Measurements from ENCODE around the gene FAM156B. TPM values are rescaled to one million over a fixed set of nuclear protein-coding genes. Genes with fewer than 3 reads are reported as not detected.
"Not testable (repeated sequence)": the region's sequence is repeated elsewhere in the genome, so short reads cannot be mapped to it uniquely, and the experiment has no call there.

Gene FAM156B
- total RNA-seq = 18.6 and 24.1 TPM in 2 replicates

- DNase-seq (ENCODE audit: low spot score); H3K9me3 Mint-ChIP-seq; H3K36me3 Mint-ChIP-seq (ENCODE audit: low read depth); H3K27ac Mint-ChIP-seq; H3K27me3 Mint-ChIP-seq (ENCODE audit: insufficient read depth); H3K4me1 Mint-ChIP-seq (ENCODE audit: low read depth); intact Hi-C loops (cut with micrococcal nuclease); H3K4me3 Mint-ChIP-seq: not testable (repeated sequence)
Observed at GRCh38 chrX:52896855-52897709, at the start of gene FAM156B. Gene FAM156B (plus strand): TSS chrX:52897330. CDS start chrX:52907226, 9,896 bp downstream.

GRCh38 chrX:52852110-52852860, 44.8 kb upstream of the FAM156B start:
- H3K27ac Mint-ChIP-seq = no peak overlapping the region
- no peak overlapping the region for H3K4me3 Mint-ChIP-seq
- intact Hi-C loops (cut with micrococcal nuclease) = no loop called here
- DNase-seq (ENCODE audit: low spot score) = no peak
- no peaks in the 10 kb centered on the region for H3K4me1 Mint-ChIP-seq (ENCODE audit: low read depth)
- H3K9me3 Mint-ChIP-seq = no peaks in the 10 kb centered on the region
- H3K36me3 Mint-ChIP-seq (ENCODE audit: low read depth) = no peaks in the 10 kb centered on the region
- H3K27me3 Mint-ChIP-seq (ENCODE audit: insufficient read depth) = peaks cover 2% of the 10 kb centered on the region

- H3K27me3 Mint-ChIP-seq (ENCODE audit: insufficient read depth); H3K4me1 Mint-ChIP-seq (ENCODE audit: low read depth); H3K9me3 Mint-ChIP-seq; H3K27ac Mint-ChIP-seq; intact Hi-C loops (cut with micrococcal nuclease); H3K4me3 Mint-ChIP-seq; DNase-seq (ENCODE audit: low spot score); H3K36me3 Mint-ChIP-seq (ENCODE audit: low read depth): not testable (repeated sequence)
Observed at GRCh38 chrX:52856991-52857525, 40.1 kb upstream of the FAM156B start.

GRCh38 chrX:52865343-52865998, 31.7 kb upstream of the FAM156B start:
- intact Hi-C loops (cut with micrococcal nuclease) = no loop called here
- Mint-ChIP-seq H3K4me3 (no peak overlapping the region), H3K36me3 (ENCODE audit: low read depth) (no peaks in the 10 kb centered on the region), H3K4me1 (ENCODE audit: low read depth) (no peaks in the 10 kb centered on the region), H3K9me3 (no peaks in the 10 kb centered on the region), H3K27me3 (ENCODE audit: insufficient read depth) (peaks cover 8% of the 10 kb centered on the region), H3K27ac (no peak overlapping the region)
- no peak for DNase-seq (ENCODE audit: low spot score)

GRCh38 chrX:52867610-52868348, 29.4 kb upstream of the FAM156B start, which contains the start of gene XAGE3:
Gene XAGE3 (minus strand): TSS chrX:52868083. CDS start chrX:52867133, 950 bp downstream.
- Mint-ChIP-seq H3K4me3 (no peak within 1 kb of the TSS), H3K9me3 (no peaks in the 10 kb centered on the region)
- intact Hi-C loops (cut with micrococcal nuclease) = no loop called here

GRCh38 chrX:52870046-52870445, 27.1 kb upstream of the FAM156B start:
- no peak for DNase-seq (ENCODE audit: low spot score)
- H3K4me1 Mint-ChIP-seq (ENCODE audit: low read depth) = no peaks in the 10 kb centered on the region
- no peaks in the 10 kb centered on the region for H3K9me3 Mint-ChIP-seq
- no peak overlapping the region for H3K4me3 Mint-ChIP-seq
- H3K27ac Mint-ChIP-seq = no peak overlapping the region
- H3K27me3 Mint-ChIP-seq (ENCODE audit: insufficient read depth) = peaks cover 7% of the 10 kb centered on the region
- H3K36me3 Mint-ChIP-seq (ENCODE audit: low read depth) = no peaks in the 10 kb centered on the region
- intact Hi-C loops (cut with micrococcal nuclease) = no loop called here

More at GRCh38 chrX:52867610-52868348, 29.4 kb upstream of the FAM156B start, which contains the start of gene XAGE3:
- Mint-ChIP-seq H3K36me3 (ENCODE audit: low read depth) (no peaks in the 10 kb centered on the region), H3K27me3 (ENCODE audit: insufficient read depth) (peaks cover 8% of the 10 kb centered on the region), H3K4me1 (ENCODE audit: low read depth) (no peaks in the 10 kb centered on the region), H3K27ac (no peak within 1 kb of the TSS)
- no peak for DNase-seq (ENCODE audit: low spot score)

GRCh38 chrX:52873825-52874224, 23.3 kb upstream of the FAM156B start:
- intact Hi-C loops (cut with micrococcal nuclease); H3K27me3 Mint-ChIP-seq (ENCODE audit: insufficient read depth); H3K36me3 Mint-ChIP-seq (ENCODE audit: low read depth); H3K4me3 Mint-ChIP-seq; H3K9me3 Mint-ChIP-seq; H3K4me1 Mint-ChIP-seq (ENCODE audit: low read depth); H3K27ac Mint-ChIP-seq; DNase-seq (ENCODE audit: low spot score): not testable (repeated sequence)

- H3K27ac Mint-ChIP-seq = no peak overlapping the region
- no peak for DNase-seq (ENCODE audit: low spot score)
- no peak overlapping the region for H3K4me3 Mint-ChIP-seq
- no peaks in the 10 kb centered on the region for H3K36me3 Mint-ChIP-seq (ENCODE audit: low read depth)
- peaks cover 5% of the 10 kb centered on the region for H3K27me3 Mint-ChIP-seq (ENCODE audit: insufficient read depth)
- H3K9me3 Mint-ChIP-seq = no peaks in the 10 kb centered on the region
- intact Hi-C loops (cut with micrococcal nuclease) = no loop called here
- no peaks in the 10 kb centered on the region for H3K4me1 Mint-ChIP-seq (ENCODE audit: low read depth)
Observed at GRCh38 chrX:52874661-52875060, 22.5 kb upstream of the FAM156B start.

GRCh38 chrX:52875436-52875835, 21.7 kb upstream of the FAM156B start:
- DNase-seq (ENCODE audit: low spot score); intact Hi-C loops (cut with micrococcal nuclease); H3K27me3 Mint-ChIP-seq (ENCODE audit: insufficient read depth); H3K4me3 Mint-ChIP-seq; H3K27ac Mint-ChIP-seq; H3K4me1 Mint-ChIP-seq (ENCODE audit: low read depth); H3K36me3 Mint-ChIP-seq (ENCODE audit: low read depth); H3K9me3 Mint-ChIP-seq: not testable (repeated sequence)

- H3K4me1 Mint-ChIP-seq (ENCODE audit: low read depth); DNase-seq (ENCODE audit: low spot score); H3K9me3 Mint-ChIP-seq; intact Hi-C loops (cut with micrococcal nuclease); H3K4me3 Mint-ChIP-seq; H3K27me3 Mint-ChIP-seq (ENCODE audit: insufficient read depth); H3K36me3 Mint-ChIP-seq (ENCODE audit: low read depth); H3K27ac Mint-ChIP-seq: not testable (repeated sequence)
Observed at GRCh38 chrX:52876386-52876785, 20.7 kb upstream of the FAM156B start.

GRCh38 chrX:52887459-52887858, 9.7 kb upstream of the FAM156B start:
- intact Hi-C loops (cut with micrococcal nuclease); H3K27me3 Mint-ChIP-seq (ENCODE audit: insufficient read depth); H3K4me1 Mint-ChIP-seq (ENCODE audit: low read depth); H3K4me3 Mint-ChIP-seq; H3K36me3 Mint-ChIP-seq (ENCODE audit: low read depth); H3K9me3 Mint-ChIP-seq; H3K27ac Mint-ChIP-seq; DNase-seq (ENCODE audit: low spot score): not testable (repeated sequence)

- not testable (repeated sequence) for H3K4me1 Mint-ChIP-seq (ENCODE audit: low read depth)
Observed at GRCh38 chrX:52888090-52888489, 9.0 kb upstream of the FAM156B start.

More at GRCh38 chrX:52888090-52888489, 9.0 kb upstream of the FAM156B start:
- H3K27ac Mint-ChIP-seq; H3K27me3 Mint-ChIP-seq (ENCODE audit: insufficient read depth); DNase-seq (ENCODE audit: low spot score); H3K9me3 Mint-ChIP-seq; H3K4me3 Mint-ChIP-seq; H3K36me3 Mint-ChIP-seq (ENCODE audit: low read depth); intact Hi-C loops (cut with micrococcal nuclease): not testable (repeated sequence)
